Spleen (tissue), 3 donors: ENCODE data around the gene GOLGA8R.
"Not testable (repeated sequence)": the region's sequence is repeated elsewhere in the genome, so short reads cannot be mapped to it uniquely, and the experiment has no call there.

ENCODE experiments used
- POLR2A ChIP-seq, 3 donors: fragments of 450-650 bp; IDR thresholded peaks; one replicate each; pipeline ENCODE4 v1.5.1; 2017; ENCODE audit warnings: antibody characterized with exemption in 3 of 3, mild to moderate bottlenecking in 1 of 3
- POLR2AphosphoS5 ChIP-seq, 3 donors: sonication (generic); formaldehyde crosslinking; IDR thresholded peaks; one replicate each; pipeline ENCODE4 v1.5.1; 2017; ENCODE audit warnings: antibody characterized with exemption in 3 of 3

GRCh38 chr15:30407636-30408035 lies 6.4 kb downstream of the GOLGA8R start:
- TF ChIP-seq POLR2A, POLR2AphosphoS5 (IDR thresholded peaks at IDR 0.05): not testable (repeated sequence)
